ENCODE results near the gene PIK3C3. TPM values are rescaled to one million over a fixed set of nuclear protein-coding genes. Genes with fewer than 3 reads are reported as not detected.
"Not testable (repeated sequence)": the region's sequence is repeated elsewhere in the genome, so short reads cannot be mapped to it uniquely, and the experiment has no call there.

PIK3C3 gene
- total RNA-seq, 1 experiment from 2014 or later, result 16.8 TPM

DNA sequence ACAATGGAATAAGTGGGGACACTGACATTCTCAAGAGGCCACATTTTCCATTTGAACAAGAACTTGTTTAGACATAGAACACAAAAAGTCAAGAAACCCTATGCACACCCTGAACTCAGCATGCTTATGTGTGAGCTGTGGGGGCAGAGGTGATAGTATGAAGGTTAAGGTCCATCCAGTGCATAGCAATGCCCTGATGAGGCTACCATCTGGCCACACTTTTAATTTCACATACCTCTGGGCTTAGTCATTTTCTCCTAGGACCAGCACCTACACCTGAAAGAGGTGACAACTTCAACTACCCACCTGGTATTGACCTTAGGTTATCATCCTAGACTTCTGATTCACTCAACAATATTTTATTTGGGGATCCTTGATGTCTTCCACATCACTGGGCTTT is 139.8 kb downstream of the PIK3C3 start:
- no peak for DNase-seq (ENCODE audit: low read depth)

DNA sequence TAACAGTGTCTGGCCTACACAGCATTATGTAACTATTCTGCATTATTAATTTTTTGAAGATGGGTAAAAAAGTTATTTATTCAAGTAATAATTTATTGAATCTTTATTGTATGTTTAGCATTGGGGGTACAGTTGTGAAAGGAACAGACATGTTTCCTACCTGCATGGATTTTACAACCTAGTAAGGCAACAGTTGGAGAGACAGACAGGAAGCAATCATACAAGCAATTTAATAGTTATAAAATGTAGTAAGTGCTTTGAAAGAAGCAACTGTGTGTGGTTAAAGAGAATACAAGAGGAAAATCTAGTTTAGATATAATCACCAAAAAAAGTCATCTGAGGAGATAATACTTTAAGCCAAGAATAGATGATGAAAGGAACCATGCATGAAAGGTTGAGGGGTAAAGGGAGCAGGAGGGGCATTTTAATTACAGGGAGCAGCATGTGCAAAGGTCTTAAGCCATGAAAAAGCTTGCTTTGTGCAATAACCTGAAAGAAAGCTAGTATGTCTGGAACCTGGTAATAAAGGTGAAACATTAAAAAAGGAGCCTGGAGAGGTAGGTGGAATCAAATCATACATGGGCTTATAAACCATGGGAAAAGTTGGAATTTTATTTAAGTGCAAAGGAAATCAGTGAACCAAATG is 140.8 kb downstream of the PIK3C3 start:
- in situ Hi-C loops (cut with HindIII; ENCODE audit: low pct_unique_long_range_greater_than_20kb, low sequenced_read_pairs), result no loop called here
- no peak for DNase-seq (ENCODE audit: low read depth)

More for the DNA sequence above, 139.8 kb downstream of the PIK3C3 start:
- in situ Hi-C loops (cut with HindIII; ENCODE audit: low pct_unique_long_range_greater_than_20kb, low sequenced_read_pairs), result no loop called here

DNA sequence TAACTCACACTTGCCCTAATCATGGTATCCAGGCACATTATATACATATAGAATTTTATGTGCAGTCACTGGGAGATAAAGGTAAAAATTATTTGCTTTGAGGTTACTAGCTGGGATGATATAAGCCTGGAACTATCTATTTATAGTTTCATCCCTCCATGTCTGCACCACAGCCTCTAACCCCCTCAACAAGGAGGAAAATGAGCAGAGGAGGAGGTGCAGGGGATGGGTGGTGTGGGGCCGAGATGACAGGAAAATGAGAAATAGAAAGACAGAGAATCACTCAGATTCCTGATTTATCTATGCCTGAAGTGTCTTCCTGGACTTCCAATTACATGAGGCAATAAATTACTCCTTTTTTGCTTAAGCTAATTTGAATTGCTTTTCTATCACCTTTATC is 145.2 kb downstream of the PIK3C3 start:
- DNase-seq (ENCODE audit: low read depth), result no peak
- in situ Hi-C loops (cut with HindIII; ENCODE audit: low pct_unique_long_range_greater_than_20kb, low sequenced_read_pairs), result no loop called here

DNA sequence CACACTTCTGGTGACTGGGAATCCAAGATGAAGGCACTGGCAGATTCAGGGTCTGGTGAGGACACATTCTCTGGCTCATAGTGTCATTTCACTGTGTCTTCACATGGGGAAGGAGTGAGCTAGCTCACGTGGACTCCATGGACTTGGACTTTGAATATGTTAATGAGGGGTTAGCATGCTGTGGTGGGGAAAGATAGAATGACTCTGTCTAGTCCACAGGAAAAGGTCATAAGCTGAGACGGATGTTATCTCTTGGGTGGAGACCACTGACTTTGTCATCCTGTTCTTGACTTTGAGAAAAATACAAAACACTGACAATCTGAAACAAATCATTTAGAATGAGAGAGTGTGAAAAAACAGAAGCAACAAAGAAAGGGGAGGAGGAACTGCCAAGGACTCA is 145.9 kb downstream of the PIK3C3 start:
- in situ Hi-C loops (cut with HindIII; ENCODE audit: low pct_unique_long_range_greater_than_20kb, low sequenced_read_pairs), result no loop called here
- no peak for DNase-seq (ENCODE audit: low read depth)

DNA sequence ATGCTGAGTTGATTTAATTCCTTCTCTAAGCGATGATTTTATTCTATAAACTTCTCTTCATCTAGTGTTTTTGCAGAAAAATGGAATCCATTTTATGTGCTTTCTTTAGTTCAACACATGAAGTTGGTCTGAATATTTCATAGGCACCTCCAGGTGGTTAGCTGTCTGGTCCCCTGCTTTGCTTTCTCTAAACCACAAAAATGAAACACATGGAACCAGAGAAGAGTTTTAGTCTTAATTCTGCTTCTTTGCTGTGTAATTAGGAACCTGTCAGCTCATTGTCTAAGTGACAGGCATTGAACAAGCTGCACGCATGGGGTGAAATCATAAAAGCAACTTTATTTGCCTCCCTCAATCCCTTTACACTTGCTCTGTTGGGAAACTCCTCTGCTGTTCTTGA is 150.4 kb downstream of the PIK3C3 start:
- no peak for DNase-seq (ENCODE audit: low read depth)
- in situ Hi-C loops (cut with HindIII; ENCODE audit: low pct_unique_long_range_greater_than_20kb, low sequenced_read_pairs), result no loop called here

DNA sequence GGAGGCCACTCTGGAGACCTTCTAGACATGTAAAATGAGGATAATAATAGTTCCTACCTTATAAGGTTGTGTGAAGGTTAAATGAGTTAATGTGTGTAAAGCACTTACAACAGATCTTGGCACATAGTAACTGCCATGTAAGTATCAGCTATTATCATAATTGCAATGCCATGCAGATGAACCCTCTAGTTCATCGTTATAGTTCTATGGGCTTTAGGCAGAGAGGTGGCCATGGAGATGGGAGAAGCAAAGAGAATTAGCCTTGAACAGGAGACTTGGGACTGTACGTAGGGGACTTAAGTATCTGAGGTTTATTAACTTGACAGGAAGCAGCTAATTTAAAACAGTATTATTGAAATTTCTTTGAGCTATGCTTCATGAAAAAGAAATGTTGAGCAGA is 151.8 kb downstream of the PIK3C3 start:
- no peak for DNase-seq (ENCODE audit: low read depth)
- in situ Hi-C loops (cut with HindIII; ENCODE audit: low pct_unique_long_range_greater_than_20kb, low sequenced_read_pairs), result no loop called here

DNA sequence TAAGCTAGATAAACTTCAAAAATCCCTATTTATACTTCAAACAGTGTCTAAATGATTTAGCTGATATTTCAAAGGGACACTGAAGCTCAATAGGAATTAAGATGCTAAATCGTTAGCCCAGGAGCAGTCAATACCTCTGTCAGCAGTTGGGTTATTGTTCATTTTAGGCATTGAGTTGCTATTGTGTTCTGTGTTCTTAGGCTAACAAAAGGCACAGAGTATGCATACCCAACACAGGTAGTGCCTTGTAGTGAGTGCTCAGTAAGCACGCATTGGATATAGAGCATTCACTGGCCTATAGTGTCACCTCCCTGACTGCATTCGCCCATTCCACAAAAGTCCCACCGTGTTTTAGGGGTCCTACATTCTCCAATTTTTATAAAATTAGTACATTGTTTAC is 152.3 kb downstream of the PIK3C3 start:
- in situ Hi-C loops (cut with HindIII; ENCODE audit: low pct_unique_long_range_greater_than_20kb, low sequenced_read_pairs), result no loop called here
- no peak for DNase-seq (ENCODE audit: low read depth)

DNA sequence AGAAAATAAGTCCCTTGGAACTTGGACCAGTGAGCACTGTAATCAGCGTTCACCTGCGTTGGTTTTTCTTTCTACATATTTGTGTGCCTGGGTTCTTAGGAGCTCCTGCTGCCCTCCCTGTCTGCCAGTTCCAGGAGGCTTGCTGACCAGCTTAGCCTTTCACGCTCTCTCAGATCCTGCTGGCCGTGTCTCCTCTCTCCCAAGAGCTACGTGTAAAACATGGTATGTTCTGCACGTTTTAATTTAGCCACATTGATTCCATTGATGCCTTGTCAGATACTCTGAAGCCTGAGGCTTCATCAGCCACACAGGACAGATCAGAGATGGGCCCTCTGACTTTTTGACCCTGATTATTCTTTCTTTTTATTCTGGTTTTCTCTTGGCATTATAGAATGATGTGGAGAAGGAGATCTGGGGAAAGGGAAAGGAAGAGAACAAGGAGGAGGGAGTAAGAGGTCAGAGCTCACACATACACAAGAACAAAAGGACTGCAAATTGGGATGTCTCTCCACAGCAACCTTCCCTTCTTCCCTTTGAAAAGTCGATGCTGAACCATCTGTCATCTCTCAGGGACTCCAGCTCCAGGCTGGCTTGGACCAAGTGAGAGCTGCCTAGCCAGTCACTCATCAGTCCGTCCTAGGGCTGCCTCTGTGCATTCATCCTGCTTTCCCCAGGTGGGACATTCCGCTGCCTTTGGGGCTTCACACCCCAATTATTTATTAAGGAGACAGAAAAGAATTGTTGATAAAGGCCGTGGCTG is 152.8 kb downstream of the PIK3C3 start:
- DNase-seq (ENCODE audit: low read depth), result no peak
- in situ Hi-C loops (cut with HindIII; ENCODE audit: low pct_unique_long_range_greater_than_20kb, low sequenced_read_pairs), result no loop called here

DNA sequence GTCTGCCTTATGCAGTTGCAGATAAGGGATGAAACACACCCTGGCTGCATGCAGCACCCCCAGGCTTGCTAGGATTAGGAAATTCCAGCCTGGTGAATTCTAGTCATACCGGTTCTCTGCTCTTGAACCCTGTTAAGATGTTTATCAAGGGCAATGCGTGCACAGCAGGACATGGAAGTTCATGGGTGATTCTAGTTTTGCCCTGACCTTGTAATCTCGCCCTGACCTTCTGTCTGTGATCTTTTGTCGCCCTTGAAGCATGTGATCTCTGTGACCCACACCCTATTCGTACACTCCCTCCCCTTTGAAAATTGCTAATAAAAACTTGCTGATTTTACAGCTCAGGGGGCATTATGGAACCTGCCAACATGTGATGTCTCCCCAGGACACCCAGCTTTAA is 157.1 kb downstream of the PIK3C3 start:
- DNase-seq (ENCODE audit: low read depth); in situ Hi-C loops (cut with HindIII; ENCODE audit: low pct_unique_long_range_greater_than_20kb, low sequenced_read_pairs): not testable (repeated sequence)

DNA sequence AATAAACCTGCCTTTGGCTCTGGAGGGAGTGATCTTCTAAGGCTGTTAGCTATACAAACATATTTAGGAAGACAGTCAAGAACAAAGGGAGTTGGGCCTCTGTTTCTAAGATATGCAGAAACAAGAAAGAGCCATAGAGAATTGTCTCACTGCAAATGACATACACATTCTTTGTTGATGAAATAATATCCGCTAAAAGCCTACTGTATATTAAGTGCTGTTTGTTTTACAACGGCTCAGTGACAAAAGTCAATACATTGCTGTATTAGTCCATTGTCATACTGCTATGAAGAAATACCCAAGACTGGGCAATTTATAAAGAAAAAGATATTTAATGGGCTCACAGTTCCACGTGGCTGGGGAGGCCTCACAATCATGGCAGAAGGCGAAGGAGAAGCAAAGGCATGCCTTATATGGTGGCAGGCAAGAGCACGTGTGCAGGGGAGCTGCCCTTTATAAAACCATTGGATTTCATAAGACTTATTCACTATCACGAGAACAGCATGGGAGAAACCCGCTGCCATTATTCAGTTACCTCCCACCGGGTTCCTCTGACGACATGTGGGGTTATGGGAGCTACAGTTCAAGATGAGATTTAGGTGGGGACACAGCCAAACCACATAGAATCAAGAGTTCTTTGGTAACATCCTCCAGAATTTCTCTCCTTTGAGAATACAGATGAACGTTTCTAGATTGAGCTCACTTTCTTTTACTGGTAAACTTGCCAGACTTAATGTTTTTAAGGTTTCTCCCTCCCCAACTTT is 157.8 kb downstream of the PIK3C3 start:
- peak; percentile 40 for DNase-seq (ENCODE audit: low read depth)
- in situ Hi-C loops (cut with HindIII; ENCODE audit: low pct_unique_long_range_greater_than_20kb, low sequenced_read_pairs), result no loop called here

DNA sequence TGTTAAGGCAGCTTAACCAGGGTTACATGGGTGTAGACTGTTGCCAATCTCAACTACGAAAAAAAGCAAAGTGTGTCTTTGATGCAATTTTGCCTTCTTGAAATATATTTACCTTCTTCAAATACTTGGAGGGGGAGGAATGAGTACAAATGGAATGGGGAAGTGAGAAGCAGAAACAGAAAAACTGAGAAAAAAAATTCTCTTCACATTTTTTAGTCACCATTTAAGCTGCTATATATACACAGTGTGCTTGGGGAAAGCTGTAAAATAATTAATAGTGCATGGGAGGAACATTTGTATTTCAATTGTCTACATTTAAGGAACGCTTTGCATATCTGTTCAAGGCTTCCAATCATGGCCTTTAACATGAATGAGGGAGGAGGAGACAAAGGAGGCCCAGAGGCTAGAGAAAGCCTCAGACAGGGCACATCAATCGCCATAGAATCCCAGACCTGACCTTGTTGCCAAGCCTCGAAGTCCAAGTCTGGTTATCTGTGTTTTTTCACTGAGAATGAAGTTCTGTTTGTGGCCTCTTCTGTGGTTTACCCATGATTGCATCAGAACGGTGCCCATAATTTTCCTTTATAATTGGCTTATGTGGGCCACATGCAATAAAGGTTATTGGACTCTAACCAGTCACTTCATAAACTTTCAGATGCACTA is 158.6 kb downstream of the PIK3C3 start:
- in situ Hi-C loops (cut with HindIII; ENCODE audit: low pct_unique_long_range_greater_than_20kb, low sequenced_read_pairs), result no loop called here
- no peak for DNase-seq (ENCODE audit: low read depth)

DNA sequence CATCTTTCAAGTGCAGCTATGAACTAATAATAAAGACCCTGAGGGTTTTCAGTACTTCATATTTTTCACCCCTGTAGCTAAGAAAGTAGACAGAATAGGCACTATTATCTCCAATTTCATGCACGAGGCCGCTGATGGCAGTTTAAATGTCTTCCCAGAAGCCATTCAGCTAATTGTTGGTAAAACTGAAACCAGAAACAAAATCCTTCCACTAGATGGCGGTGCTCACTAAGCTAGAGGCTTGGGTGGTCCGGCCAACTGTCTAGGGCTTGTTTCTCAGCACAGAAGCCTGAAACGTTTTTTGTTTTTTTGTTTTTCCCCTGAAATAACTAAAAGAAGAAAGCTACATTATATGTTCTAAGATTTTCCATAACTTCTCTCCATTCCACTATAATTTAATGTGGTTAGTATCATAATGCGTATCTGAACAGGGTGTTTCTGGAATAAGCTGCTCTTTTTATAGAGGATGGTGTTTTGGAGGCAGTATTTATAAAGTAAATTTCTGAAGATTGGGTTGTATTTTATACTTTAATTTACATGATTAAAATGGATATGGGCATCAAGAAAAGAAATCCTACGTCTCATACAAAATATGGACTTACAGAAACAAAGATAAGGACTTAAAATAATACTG is 159.4 kb downstream of the PIK3C3 start:
- in situ Hi-C loops (cut with HindIII; ENCODE audit: low pct_unique_long_range_greater_than_20kb, low sequenced_read_pairs), result no loop called here
- peak; percentile 64 for DNase-seq (ENCODE audit: low read depth)

DNA sequence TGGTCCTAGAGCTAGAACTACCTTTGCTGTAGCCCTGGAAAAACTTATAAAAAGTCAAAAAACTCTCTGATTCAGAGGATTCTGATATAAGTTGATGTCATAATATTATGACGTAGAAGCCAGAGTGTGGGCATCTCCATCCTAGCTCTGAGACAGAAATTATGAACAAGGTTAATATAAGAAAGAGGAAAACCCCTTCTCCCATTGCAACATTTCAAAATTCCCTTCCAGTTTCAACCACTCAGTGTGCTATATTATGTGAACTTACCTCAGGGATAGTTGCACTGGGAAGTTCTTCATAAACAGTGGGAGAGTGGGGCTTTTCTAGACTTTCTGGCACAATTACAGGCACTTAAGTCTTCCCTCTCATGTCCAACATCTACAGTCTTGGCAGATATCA is 171.6 kb downstream of the PIK3C3 start:
- in situ Hi-C loops (cut with HindIII; ENCODE audit: low pct_unique_long_range_greater_than_20kb, low sequenced_read_pairs), result no loop called here
- DNase-seq (ENCODE audit: low read depth), result no peak

DNA sequence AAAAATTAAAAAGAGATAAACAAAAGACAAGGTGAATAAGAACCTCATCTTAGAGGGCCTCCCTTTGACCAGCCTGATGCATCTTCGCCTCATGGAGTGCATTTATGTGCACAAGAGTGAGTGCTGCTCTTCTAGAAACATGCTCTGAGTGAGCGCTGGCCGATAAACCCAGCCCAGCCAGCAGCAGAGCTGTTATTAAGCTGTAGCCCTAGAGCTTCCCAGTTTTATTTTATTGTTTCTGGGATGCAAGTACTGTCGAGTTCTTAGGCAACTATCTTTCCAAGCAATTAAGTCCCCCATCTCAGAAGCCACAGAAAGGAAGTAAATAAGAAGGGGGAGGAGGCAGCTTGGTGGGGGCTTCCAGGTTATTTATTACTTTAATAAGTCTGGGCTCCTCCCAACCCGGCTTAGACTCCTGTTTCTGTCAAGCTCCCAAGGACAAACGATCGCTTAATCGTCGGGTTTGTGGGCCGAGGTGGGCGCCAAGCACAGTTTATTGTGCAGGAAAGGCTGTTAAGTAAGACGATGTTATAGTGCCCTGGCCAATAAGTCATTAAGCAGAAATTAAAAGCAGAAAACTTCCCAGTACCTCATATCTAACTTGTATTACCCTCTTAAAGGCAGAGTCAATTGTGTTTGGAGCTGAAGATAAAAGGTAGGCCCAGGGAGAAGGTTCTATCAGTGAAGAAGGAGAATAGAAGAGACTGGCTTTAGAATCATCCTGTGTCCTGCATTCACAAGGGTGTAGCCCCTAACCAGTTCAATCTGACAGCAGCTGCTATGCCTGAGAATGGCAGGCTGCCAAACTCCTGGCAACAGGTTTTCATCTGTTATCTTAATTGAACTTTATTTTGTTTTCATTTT is 176.3 kb downstream of the PIK3C3 start:
- DNase-seq (ENCODE audit: low read depth), result no peak
- in situ Hi-C loops (cut with HindIII; ENCODE audit: low pct_unique_long_range_greater_than_20kb, low sequenced_read_pairs), result no loop called here

DNA sequence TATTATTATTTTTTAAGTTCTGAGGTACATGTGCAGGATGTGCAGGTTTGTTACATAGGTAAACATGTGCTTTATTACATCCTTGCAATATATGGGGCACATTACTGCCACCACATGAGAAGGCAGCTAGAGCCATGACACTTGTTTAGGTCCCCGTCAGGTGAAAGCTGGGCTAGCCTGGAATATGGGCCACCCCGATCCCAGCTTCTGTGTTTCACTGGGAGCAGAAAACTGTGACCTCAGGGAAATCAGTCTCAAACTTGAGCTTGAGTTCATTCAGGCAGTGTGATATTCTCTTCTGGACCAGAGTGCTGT is 176.9 kb downstream of the PIK3C3 start:
- in situ Hi-C loops (cut with HindIII; ENCODE audit: low pct_unique_long_range_greater_than_20kb, low sequenced_read_pairs), result no loop called here
- DNase-seq (ENCODE audit: low read depth), result no peak

All from Caki2 (cell line).